Measurements from ENCODE around the gene TLE5. TPM values are rescaled to one million over a fixed set of nuclear protein-coding genes. Genes with fewer than 3 reads are reported as not detected.
"Not testable (repeated sequence)": the region's sequence is repeated elsewhere in the genome, so short reads cannot be mapped to it uniquely, and the experiment has no call there.

TLE5 gene
- total RNA-seq, 1 donor from 2014 or later, result 170 TPM

DNA sequence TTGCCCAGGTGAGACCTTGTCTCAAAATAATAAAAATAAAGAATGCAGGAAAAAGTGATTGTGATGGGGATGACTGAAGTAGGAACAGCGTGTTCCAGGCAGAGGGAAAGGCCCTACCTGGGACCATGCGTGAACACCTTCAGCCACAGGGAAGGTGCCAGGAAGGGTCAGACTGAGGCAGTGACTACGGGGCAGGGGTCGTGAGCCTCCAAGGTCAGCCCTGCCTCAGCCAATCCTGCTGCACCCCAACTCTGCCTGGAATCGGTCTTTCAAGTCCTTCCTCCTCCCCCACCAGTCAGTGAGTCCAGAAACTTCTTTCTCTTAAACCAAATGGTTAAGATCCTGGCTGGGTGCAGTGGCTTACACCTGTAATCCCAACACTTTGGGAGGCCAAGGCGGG, 17.1 kb downstream of the TLE5 start:
- no peak for DNase-seq (ENCODE audit: low read depth)

DNA sequence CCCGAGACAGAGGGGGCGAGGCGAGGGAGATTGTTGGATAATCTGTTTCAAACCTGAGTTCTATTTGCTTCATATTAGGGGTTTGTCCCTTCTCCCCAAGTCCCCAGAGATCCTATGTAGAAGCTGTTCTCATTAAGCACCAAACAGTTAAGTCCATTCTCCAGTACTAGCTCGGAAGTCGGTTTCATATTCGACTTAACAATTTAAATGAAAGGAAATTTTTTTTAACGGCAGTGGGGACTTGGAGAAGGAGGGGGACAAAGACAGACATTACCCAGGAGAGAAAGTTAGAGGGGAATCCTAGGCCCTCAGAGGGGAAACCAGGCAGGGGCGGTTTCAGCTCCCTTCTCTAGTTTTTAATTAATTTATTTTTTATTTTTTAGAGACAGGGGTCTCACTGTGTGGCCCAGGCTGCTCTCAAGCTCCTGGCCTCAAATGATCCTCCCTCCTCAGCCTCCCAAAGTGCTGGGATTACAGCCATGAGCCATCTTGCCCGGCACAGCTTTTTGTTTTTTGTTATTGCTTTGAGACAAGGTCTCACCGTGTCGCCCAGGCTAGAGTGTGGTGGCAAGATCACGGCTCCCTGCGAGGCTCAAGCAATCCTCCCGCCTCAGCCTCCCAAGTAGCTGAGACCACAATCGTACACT, 19.6 kb downstream of the TLE5 start:
- DNase-seq (ENCODE audit: low read depth), result no peak

DNA sequence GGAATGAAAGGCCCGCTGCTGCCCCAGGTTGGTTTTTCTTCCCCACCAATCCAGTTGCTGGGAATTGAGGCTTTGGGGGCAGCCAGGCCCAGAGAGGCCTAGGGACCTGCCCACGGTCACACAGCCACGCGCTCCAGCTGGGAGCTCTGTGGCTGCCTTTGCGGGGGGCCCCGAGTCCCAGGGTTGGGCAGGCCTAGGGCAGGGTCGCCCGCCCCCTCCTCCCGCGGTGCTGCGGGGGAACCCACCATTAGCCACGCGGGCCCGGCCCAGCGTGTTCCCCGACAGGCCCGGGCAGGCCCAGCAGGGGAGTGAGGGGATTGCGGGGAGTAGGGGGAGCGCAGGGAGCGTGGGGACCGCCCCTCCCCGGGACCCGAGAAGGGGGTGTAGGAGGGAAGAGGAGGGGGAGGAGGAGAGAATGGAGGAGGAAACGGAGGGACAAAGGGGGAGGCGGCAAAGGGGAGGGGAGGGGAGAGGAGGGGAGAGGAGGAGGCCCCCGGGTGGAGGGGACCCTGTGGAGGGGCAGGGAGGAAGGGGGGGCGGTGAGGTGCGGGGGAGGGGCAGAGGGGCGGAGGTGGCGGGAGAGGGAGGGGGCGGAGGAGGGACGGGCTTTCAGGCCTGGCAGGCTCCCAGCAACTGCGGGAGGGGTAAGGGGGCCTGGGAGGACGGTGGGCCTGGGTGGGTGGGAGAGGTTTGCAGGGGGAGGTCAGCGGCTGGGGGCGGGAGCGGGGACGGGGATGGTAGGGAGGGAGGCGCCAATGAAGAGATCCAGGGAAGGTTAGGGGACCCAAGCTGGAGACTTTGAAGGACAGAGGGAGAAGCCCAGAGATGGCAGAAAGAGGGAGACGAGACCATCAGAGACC, 20.3 kb downstream of the TLE5 start:
- DNase-seq (ENCODE audit: low read depth), result no peak

DNA sequence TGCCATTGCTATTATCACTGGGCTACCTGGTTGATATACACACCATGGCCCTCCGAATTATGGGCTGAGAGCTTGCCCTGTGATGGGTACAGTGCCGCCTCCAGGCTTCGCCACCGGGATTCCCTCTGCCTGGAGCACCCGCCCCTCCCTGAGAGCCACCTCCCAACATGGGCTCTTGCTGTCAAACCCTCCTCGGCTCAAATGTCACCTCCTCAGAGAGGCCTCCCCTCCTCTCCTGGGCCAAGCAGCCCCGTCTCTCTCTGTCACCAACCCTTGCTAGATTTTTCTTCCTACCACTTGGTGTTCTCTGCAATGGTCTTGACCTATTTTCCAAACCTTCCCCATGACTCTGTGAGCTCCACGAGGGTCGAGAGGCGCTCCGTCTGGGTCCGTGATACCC, 21.0 kb downstream of the TLE5 start:
- DNase-seq (ENCODE audit: low read depth), result no peak

DNA sequence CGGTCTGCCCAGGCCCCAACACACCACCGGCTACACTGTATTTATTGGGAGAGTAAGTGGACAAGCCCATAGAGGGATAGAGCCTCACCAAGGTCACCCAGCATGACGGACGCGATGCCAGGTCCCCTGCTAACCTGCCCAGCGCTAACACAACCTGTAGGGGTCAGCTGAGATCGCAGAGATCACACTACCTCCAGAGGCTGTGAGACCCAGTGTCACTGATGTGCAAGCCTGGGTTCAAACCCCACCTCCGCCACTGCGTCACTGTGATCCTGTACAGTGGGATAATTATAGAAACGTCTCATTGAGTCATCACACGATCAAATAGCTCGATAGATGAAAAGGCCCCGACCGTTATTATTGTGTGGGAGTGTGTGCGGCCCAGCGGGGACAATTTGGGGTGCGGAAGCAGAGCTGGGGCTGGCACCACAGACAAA, 22.6 kb downstream of the TLE5 start:
- no peak for DNase-seq (ENCODE audit: low read depth)

DNA sequence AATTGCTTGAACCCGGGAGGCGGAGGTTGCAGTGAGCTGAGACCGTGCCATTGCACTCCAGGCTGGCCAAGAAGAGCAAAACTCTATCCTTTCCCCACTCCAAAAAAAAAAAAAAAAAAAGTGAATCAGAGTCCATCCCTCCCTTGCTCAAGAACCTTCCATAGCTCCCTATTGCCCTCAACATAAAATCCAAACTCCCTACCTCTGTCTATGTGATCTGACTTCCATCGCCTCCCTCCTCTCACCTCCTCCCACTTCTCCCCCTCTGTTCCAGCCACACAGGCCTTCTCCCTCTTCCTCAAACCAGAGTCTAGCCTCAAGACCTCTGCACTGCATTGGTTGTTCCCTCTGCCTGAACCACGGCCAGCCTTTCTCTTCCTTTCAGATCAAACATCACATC, 23.2 kb downstream of the TLE5 start:
- DNase-seq (ENCODE audit: low read depth), result no peak

DNA sequence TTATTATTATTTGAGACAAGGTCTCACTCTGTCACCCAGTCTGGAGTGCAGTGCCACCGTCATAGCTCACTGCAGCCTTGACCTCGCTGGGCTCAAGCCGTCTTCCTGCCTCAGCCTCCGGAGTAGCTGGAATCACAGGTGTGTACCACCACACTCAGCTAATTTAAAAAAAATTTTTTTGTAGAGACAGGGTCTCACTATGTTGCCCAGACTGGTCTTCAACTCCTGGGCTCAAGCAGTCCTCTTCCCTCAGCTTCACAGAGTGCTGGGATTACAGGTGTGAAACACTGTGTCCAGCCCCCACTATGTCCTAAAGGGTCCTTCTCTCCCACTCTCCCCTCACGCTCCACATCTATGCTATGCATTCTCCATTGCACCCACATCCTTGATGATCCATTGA, 24.1 kb downstream of the TLE5 start:
- no peak for DNase-seq (ENCODE audit: low read depth)

DNA sequence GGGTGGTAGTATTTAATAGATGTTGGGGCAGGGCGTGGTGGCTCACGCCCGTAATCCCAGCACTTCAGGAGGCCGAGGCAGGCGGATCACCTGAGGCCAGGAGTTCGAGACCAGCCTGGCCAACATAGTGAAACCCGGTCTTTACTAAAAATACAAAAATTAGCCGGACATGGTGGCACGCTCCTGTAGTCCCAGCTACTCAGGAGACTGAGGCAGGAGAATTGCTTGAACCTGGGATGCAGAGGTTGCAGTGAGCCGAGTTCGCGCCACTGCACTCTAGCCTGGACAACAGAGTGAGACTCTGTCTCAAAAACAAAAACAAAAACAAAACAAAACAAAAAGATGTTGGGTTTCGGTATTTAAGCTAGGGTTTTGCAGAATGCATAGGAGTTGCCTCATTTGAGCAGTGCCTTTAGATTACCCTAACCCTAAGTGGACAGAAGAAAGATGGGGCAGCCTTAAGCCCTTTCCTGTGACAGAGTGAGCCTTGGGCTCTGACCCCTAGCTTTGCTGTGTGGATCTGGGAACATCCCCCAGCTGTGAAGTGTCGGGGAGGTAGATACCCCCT, 25.2 kb downstream of the TLE5 start:
- not testable (repeated sequence) for DNase-seq (ENCODE audit: low read depth)

DNA sequence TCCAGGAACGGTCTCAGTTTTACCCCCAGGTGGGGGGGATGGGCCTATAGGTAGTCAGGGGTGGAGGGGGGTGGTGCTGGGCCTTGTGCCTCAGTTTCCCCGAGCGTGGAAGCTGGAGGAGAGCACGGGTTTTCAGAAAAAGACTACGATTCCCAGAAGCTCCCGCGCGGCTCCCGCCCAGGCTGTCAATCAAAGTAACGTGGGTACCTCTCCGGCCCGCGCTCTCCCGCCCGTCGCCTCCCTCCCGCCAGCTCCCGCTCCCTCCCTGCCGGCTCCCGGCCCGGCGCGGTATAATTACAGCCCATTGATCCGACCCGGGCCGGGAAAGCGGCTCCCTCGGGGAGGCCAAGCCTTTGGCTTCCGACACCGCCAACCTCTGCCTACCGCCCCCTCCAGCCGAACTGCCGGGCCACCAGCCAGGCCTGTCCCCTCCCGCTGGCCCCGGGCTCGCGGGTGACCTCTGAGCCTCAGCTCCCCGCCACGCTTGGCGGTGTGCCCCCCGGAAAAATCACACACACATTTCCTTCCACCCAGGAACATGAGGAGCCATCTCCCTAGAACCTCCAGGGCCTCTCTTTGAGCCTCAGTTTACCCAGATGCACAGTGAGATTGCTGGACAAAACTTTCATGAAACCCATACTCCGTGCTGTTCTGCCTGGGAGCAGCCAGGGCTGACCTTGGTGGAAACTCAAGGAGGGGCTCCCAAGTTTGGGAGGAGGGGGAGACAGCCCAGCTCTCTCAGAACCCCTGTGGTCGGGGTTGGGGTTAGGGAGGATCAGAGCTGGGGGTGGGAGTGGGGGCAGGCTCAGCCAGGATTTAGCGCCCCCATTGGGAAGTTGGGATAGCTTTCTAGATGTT, 25.9 kb downstream of the TLE5 start:
- DNase-seq (ENCODE audit: low read depth), result peak; percentile 73

DNA sequence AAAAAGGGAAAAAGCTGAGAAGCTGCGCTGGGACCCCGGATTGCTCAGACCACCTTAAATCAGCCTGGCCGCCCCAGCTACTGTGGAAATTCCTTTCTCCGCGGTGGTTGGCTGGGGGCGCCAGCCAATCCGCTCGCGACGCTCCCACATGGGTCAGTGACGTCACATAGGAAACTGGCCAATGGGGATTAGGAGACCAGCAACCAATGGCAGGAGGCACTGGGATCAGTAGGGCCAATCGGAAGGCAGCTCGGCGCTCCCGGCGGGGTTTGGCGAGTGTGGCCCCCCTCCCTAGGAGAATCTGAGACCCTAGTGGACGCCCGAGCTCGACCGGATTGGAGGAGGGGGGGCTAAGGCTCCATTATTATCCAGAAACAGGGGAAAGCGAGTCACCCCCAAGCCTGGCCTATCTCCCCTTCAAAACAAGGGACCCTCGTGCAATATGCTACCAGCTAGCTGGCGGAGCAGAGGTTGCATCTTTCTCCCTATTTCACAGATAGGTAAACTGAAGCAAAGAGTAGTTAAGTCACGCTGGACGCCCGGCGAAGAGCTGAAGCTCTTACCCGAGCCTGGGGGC, 26.7 kb downstream of the TLE5 start:
- DNase-seq (ENCODE audit: low read depth), result peak; percentile 96

DNA sequence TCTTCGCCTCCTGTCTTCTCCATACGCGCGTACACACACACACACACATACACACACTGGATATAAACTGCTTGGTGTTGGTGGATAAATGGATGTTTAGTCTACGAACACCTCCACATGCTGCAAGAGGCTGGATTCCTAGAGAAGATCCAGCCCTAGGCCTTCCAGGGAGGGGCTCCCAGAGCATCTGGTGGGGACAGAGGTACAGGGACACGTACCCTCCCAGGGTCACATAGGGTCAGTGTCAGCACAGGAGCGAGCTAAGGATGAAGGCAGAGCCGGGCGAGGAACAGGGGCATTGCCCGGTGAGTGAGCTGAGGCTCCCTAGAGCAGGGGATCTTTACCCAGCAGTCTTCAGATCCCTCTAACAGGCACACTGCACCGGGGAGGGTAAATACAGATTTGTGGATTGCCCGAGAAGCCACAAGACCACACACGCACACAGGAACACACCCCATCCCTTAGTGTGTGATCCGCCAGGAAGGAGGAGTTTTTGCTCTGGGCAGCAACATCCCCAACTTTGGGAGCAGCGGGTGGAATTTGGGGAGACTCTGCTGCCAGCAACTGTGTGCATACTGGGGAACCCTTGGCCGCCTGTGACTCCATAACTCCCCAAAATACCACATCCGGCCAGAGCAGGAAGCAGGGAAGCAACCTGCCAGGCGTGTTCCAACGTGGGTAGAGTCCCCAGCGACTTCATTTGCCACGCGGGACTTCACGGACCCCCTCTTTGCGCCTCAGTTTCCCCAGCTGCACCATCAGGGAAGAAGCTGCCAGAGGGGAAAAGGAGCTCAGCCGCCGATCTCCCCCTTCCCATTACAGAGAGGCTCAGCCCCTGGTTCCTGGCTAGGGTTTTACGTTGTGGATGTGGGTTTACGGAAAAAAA, 27.4 kb downstream of the TLE5 start:
- DNase-seq (ENCODE audit: low read depth), result no peak

DNA sequence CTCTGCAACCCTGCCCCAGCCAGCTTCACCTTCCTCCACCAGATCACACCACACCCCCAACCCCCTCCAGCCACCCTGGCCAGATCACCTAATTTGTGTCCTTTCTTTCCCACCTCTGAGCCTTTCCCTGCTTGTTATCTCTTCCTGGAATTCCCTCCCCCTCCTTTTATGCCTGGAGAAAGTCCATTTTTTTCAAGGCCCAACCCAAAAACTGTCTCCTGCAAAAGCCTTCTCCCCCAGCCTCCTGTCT, 28.0 kb downstream of the TLE5 start:
- no peak for DNase-seq (ENCODE audit: low read depth)

DNA sequence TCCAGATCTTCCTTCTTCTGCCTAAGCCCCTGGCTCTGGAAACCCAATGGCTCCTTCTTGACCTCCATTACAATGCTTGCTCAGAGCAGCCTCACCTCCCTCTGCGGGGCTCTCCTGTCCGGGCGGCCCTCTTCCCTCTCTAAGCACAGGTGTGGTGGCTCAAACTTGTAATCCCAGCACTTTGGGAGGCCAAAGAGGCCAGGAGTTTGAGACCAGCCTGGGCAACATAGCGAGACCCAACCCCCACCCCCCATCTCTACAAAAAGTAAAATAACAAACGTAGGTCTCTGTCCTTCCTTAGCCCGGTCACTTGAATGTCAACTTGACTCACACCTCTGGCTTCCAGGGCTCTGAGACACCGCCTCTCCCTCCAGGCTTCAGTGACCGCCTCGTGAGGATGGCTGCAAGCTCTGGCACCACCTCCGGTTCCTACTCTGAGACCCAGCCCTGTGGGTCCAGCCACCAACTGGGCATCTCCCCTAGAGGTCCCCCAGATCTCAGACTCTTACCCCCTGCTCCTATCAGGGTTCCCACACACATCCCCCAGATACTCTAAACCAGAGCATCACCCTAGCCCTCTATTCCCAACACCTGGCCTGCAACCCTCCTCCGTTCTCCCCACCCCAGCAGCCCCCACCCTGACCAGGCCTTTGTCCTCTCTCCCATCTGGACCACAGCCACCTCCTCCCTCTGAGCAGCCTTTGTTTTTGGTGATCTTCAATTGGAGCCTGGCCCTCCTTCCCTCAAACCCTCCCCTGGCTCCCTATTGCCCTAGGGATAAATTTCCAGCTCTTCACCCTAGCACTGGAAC, 28.5 kb downstream of the TLE5 start:
- no peak for DNase-seq (ENCODE audit: low read depth)

DNA sequence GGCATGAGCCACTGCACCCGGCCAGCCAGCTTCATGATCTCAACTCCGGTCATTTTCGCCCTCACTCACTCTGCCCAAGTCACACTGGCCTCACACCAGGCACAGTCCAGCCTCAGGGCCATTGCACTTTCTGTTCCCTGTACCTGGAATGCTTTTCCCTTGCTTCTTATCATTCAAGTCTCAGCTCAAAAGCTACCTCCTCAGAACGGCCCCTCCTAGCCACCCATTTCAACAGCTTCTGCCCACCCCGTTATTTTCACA, 30.8 kb downstream of the TLE5 start:
- DNase-seq (ENCODE audit: low read depth), result no peak

DNA sequence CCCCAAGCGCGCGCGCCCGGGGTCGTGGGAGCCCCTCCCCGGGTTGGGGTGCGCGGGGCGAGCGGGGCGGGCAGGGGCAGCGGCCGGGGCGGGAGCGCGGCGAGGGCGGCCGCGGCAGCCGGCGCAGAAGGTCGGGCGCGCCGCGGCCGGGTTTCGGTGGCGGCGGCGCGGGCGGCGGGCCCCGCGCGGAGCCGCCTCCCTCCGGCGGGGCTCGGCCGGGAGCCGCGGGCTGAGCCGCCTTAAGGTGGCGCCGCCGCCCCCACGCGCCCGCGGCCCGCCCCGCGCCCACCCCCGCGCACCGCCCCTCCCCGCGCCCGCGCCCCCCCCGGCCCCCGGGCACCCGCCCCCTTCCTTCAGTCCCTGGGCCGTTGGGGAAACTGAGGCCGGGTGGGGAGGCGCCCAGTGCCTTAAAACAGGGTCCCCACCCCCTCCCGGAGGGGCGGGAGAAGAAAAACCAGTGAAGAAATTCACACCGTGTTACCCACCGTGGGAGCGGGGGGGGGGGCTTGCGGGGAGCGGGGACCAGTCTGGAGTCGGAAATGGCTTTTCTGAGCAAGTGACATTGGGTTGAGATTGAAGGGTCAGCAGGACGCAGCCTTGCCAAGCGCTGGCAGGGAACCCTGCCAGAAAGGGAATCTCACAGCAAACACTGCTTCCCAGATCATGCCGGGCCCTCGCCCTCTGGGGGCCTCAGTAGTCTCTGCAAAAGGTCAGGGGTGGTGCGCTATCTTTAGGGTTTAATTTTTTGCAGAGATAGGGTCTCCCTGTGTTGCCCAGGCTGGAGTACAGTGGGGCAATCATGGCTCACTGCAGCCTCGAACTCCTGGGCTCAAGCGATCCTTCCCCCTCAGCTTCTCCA, 33.0 kb downstream of the TLE5 start, which contains the start of gene TLE2:
TSS of gene TLE2 (minus strand) at position 216 of the 859 bp plus-strand sequence. CDS start 376 bp downstream, outside the sequence.
- no peak for DNase-seq (ENCODE audit: low read depth)

DNA sequence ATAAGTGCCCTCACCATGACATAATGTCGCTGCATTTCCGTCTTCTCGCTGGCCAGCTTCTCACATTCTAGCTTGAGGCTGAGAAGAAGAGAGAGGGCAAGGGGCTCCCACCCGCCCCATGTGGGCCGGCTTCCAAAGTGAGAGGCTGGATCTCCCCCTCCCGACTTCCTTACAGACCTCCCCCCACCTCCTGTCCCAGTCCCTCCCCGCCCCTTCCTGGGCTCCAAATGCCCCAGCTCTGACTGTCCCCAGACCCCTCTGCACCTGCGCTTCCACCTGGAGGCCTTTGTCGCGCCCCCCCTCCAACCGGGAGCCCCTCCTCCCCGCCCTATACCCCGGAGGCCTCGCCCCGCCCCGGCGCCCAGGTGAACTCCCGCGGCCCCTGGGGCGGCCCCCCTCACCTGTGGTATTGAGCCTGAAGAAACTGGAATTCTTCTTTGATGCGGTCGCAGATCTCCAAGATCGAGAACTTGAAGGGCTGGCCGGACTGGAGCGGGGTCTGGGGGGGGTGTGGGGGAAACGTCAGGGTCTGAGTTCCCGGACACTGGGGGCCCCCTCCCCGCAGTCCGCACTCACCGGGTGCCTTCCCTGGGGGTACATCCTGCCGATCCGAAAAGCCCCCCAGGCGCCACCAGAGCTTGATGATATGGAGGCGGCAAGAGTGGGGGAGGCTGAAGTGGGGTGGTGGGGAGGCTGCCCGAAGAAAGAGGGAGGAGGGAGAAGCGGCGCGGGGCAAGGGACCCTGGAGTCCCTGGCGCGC, 33.8 kb downstream of the TLE5 start:
- no peak for DNase-seq (ENCODE audit: low read depth)

DNA sequence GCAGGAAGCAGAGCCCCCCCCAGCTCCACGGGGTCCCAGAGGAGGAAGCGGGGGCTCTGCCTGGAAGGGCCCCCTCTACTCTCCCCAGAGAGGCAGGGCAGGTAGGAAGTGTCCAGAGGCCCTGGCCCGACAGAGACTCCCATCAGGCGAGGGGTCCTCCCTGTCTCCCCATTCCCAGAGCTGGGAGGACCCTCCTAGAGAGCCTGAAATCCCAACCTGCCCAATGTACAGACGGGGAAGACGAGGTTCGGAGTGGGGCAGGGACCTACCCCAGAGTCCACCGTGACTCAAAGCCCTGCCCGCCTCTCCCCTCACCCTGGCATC, 34.4 kb downstream of the TLE5 start:
- DNase-seq (ENCODE audit: low read depth), result no peak

DNA sequence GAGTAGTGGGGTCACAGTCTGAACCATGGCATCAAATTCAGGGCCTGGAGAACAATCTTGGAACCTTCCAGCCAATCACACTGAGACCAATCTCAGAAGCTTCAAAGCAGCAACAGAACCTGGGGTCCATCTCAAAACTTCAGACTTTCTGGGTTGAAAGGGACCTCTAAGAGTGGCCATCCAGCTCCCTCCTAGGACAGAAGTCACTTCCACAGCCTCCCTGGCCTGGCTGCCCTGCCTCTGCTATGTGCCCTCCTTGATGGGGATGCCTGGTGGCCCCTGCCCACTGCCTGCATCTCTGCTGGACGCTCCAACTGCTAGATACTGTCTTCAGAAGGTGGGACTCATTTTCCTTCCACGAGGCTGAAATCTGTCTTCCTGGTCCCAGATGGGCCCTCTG, 35.0 kb downstream of the TLE5 start:
- DNase-seq (ENCODE audit: low read depth), result no peak

DNA sequence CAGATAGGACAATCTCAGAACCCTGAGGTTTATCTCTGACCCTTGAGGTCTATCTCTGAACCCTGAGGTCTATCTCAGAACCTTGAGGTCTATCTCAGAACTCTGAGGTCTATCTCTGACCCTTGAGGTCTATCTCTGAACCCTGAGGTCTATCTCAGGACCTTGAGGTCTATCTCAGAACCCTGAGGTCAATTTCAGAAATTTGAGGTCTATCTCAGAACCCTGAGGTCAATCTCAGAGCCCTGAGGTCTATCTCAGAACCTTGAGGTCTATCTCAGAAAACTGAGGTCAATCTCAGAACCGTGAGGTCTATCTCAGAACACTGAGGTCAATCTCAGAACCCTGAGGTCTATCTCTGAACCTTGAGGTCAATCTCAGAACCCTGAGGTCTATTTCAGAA, 35.5 kb downstream of the TLE5 start:
- no peak for DNase-seq (ENCODE audit: low read depth)
